Measurements from ENCODE around the gene CCIN.

The CCIN gene

DNA sequence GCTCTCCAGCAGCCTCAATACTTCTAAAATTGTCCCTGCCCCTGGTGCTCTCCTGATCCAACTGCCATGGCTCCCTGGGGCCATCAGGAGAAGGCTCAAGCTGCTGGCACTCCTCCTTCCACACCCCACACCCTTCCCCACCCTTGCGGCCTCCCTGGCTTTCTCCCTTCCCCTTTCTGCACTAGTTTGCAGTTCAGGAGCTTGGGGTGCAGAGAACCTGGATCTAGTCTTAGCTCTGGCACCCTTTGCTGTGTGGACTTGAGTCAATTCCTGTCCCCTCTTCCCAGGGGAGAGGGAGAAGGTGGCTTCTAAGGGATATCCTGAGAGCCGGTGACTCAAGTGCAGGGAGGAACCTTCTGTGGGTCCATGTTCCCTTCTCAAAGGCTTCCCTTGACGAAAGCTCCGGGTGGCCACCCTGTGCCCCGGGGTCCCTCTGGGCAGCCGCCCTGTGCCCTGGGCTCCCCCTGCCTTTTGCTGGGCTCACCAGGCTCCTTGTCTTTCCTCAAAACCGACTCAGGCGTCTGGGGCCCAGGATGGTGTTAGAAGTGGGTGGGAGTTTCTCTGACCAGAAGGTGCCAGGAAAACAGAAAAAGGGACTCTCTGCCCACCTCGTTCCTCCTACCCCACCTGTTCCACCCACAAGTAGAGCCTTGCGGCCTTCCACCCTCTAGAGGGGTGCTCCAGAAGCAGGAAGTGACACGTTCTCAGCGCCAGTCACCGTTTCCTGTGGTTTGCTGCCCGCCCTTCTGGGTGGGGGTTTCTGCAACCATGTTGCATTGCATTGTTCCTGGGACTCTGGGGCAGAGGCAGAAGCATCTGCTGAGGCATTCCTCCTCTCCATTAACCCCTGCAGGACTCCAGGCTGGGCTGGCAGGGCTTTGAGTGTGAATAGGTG is 17.6 kb upstream of the CCIN start:
- Histone ChIP-seq H3K9me3 (ENCODE audit: severe bottlenecking) (no peaks in the 10 kb centered on the region), H3K4me3 (ENCODE audit: severe bottlenecking) (no peak overlapping the region), H3K36me3 (ENCODE audit: low read depth) (no peaks in the 10 kb centered on the region), H3K4me1 (ENCODE audit: insufficient read depth, poor library complexity, severe bottlenecking) (peaks cover 29% of the 10 kb centered on the region), H3K27ac (ENCODE audit: poor library complexity, severe bottlenecking) (peak overlapping the region; percentile 9), H3K27me3 (ENCODE audit: insufficient read depth, poor library complexity, severe bottlenecking) (no peaks in the 10 kb centered on the region)
- DNase-seq (ENCODE audit: low spot score), result no peak
- TF ChIP-seq, protein P1, sequence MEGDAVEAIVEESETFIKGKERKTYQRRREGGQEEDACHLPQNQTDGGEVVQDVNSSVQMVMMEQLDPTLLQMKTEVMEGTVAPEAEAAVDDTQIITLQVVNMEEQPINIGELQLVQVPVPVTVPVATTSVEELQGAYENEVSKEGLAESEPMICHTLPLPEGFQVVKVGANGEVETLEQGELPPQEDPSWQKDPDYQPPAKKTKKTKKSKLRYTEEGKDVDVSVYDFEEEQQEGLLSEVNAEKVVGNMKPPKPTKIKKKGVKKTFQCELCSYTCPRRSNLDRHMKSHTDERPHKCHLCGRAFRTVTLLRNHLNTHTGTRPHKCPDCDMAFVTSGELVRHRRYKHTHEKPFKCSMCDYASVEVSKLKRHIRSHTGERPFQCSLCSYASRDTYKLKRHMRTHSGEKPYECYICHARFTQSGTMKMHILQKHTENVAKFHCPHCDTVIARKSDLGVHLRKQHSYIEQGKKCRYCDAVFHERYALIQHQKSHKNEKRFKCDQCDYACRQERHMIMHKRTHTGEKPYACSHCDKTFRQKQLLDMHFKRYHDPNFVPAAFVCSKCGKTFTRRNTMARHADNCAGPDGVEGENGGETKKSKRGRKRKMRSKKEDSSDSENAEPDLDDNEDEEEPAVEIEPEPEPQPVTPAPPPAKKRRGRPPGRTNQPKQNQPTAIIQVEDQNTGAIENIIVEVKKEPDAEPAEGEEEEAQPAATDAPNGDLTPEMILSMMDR (IDR thresholded peaks at IDR 0.05; ENCODE audit: poor library complexity, severe bottlenecking), result no peak
- peak; percentile 38; the same call in 2 of the 3 replicates for ATAC-seq (ENCODE audit: low read depth)

DNA sequence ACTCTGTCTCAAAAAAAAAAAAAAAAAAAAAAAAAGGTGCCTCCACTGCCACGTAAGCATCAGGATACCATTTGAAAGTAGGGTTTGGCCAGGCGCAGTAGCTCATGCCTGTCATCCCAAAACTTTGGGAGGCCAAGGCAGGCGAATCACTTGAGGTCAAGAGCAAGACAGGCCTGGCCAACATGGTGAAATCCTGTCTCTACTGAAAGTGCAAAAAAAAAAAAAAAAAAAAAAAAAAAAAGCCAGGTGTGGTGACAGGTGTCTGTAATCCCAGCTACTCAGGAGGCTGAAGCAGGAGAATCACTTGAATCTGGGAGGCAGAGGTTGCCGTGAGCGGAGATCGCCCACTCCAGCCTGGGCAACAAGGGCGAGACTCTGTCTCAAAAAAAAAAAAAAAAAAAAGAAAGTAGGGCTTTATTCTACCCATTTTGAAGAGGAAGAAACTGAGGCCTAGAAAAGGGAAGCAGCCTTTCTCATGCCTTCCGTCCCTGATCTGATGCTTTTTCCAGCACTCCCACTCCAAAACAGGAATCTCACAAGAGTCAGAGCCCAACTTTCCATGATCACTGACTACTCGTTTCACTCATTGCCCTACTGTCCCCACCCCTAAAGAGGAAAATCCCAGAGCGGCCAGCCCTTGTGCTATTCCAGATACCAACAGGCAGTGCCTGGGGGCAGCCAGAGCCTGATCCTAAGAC is 16.3 kb upstream of the CCIN start:
- peaks cover 29% of the 10 kb centered on the region for H3K4me1 ChIP-seq (ENCODE audit: insufficient read depth, poor library complexity, severe bottlenecking)
- no peak overlapping the region for H3K27ac ChIP-seq (ENCODE audit: poor library complexity, severe bottlenecking)

DNA sequence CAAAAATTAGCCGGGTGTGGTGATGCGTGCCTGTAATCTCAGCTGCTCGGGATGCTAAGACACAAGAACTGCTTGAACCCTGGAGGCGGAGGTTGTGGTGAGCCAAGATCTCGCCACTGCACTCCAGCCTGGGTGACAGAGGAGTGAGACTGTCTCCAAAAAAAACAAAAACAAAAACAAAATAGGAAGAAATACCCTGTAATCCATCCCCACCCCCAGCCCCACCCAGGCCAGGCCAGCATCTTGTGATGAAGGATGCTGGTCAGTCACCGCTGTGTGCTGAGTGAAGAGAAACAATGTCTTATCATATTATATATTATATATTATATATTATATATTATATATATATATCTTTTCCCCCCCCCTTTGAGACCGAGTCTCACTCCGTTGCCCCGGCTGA is 15.4 kb upstream of the CCIN start:
- ATAC-seq (ENCODE audit: low read depth), result no peak
- H3K27ac ChIP-seq (ENCODE audit: poor library complexity, severe bottlenecking), result peak overlapping the region; percentile 44

More for the DNA sequence above, 16.3 kb upstream of the CCIN start:
- Histone ChIP-seq H3K9me3 (ENCODE audit: severe bottlenecking) (peaks cover 2% of the 10 kb centered on the region), H3K36me3 (ENCODE audit: low read depth) (no peaks in the 10 kb centered on the region), H3K4me3 (ENCODE audit: severe bottlenecking) (no peak overlapping the region), H3K27me3 (ENCODE audit: insufficient read depth, poor library complexity, severe bottlenecking) (no peaks in the 10 kb centered on the region)
- DNase-seq (ENCODE audit: low spot score) (no peak), ATAC-seq (ENCODE audit: low read depth) (no peak)
- TF ChIP-seq, protein P1 (IDR thresholded peaks at IDR 0.05; ENCODE audit: poor library complexity, severe bottlenecking), result no peak

DNA sequence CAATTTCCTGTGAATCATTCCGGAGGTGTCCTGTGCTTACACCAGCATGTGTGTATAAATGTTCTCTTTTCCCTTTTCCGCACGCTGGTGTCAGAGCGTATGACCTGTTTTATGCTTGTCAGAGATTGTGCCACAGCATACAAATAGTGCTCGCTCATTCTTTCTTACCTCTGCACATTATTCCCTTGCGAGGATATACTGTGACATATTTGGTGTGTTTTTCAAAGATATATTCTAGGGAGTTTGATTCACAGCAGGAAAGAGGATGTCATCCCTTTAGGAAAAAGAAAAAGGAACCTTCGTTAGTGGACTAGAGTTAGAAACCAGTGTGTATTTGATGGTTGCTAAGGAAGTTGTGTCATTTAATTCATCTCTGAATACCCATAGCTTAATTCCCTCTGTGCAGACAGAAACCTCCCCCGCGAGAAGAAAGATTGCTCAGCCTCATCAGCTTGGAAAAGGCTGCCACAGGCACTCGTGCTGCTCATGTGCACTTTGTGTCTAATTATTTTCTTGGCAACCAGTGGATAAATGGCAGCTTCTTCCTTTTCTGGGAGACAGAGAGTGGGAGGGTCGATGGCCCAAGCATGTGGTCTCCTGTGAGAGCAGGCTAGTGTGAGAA is 14.7 kb upstream of the CCIN start:
- peak overlapping the region; percentile 44 for H3K27ac ChIP-seq (ENCODE audit: poor library complexity, severe bottlenecking)
- H3K27me3 ChIP-seq (ENCODE audit: insufficient read depth, poor library complexity, severe bottlenecking), result no peaks in the 10 kb centered on the region
- peaks cover 16% of the 10 kb centered on the region for H3K4me1 ChIP-seq (ENCODE audit: insufficient read depth, poor library complexity, severe bottlenecking)
- no peaks in the 10 kb centered on the region for H3K36me3 ChIP-seq (ENCODE audit: low read depth)
- H3K9me3 ChIP-seq (ENCODE audit: severe bottlenecking), result peaks cover 2% of the 10 kb centered on the region
- DNase-seq (ENCODE audit: low spot score), result no peak
- ATAC-seq (ENCODE audit: low read depth), result peak; percentile 39; the same call in 2 of the 3 replicates
- no peak overlapping the region for H3K4me3 ChIP-seq (ENCODE audit: severe bottlenecking)
- TF ChIP-seq, protein P1 (IDR thresholded peaks at IDR 0.05; ENCODE audit: poor library complexity, severe bottlenecking), result no peak

More for the DNA sequence above, 15.4 kb upstream of the CCIN start:
- Histone ChIP-seq H3K9me3 (ENCODE audit: severe bottlenecking) (peaks cover 2% of the 10 kb centered on the region), H3K27me3 (ENCODE audit: insufficient read depth, poor library complexity, severe bottlenecking) (no peaks in the 10 kb centered on the region), H3K4me1 (ENCODE audit: insufficient read depth, poor library complexity, severe bottlenecking) (peaks cover 23% of the 10 kb centered on the region), H3K36me3 (ENCODE audit: low read depth) (no peaks in the 10 kb centered on the region), H3K4me3 (ENCODE audit: severe bottlenecking) (no peak overlapping the region)
- TF ChIP-seq, protein P1 (IDR thresholded peaks at IDR 0.05; ENCODE audit: poor library complexity, severe bottlenecking), result no peak
- DNase-seq (ENCODE audit: low spot score), result no peak

All from RWPE2 (cell line).